Measurements from ENCODE around the gene PCBP3.
"Not testable (repeated sequence)": the region's sequence is repeated elsewhere in the genome, so short reads cannot be mapped to it uniquely, and the experiment has no call there.

The PCBP3 gene

GRCh38 chr21:45945066-45945867, 301.7 kb downstream of the PCBP3 start:
- no peak overlapping the region for H3K4me3 ChIP-seq (ENCODE audit: low read length)
- no peaks in the 10 kb centered on the region for H3K36me3 ChIP-seq (ENCODE audit: insufficient read depth, low read length)
- no peak overlapping the region for H2AFZ ChIP-seq (ENCODE audit: low read depth, low read length)
- H3K27me3 ChIP-seq (ENCODE audit: insufficient read depth, low read length), result no peaks in the 10 kb centered on the region
- H3K9me3 ChIP-seq (ENCODE audit: low read length), result no peaks in the 10 kb centered on the region
- no peaks in the 10 kb centered on the region for H3K4me1 ChIP-seq (ENCODE audit: insufficient read depth, low read length)

DNA sequence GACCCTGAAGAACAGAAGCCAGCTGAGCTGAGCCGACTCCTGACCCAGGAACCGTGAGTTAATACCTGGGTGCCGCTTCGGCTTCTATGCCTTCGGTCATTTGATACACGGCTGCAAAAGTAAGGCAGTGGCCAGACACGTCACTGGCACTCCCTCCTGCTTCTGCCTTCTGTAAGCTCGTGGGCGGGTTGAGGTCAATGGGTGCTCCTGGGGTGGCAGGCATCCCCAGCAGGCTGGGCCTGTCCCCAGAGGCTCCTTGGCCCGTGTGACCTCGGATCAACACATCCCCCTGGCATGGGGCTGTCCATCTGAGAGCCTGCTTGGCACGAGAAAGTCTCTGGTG, 302.3 kb downstream of the PCBP3 start:
- Histone ChIP-seq H3K36me3 (ENCODE audit: insufficient read depth, low read length) (no peaks in the 10 kb centered on the region), H3K4me3 (ENCODE audit: low read length) (no peak overlapping the region), H3K9me3 (ENCODE audit: low read length) (no peaks in the 10 kb centered on the region), H2AFZ (ENCODE audit: low read depth, low read length) (no peak overlapping the region), H3K4me1 (ENCODE audit: insufficient read depth, low read length) (no peaks in the 10 kb centered on the region), H3K27me3 (ENCODE audit: insufficient read depth, low read length) (no peaks in the 10 kb centered on the region)

GRCh38 chr21:45947296-45947695, 303.8 kb downstream of the PCBP3 start:
- H2AFZ ChIP-seq (ENCODE audit: low read depth, low read length), result no peak overlapping the region
- no peaks in the 10 kb centered on the region for H3K36me3 ChIP-seq (ENCODE audit: insufficient read depth, low read length)
- H3K9me3 ChIP-seq (ENCODE audit: low read length), result no peaks in the 10 kb centered on the region
- no peak overlapping the region for H3K4me3 ChIP-seq (ENCODE audit: low read length)
- no peaks in the 10 kb centered on the region for H3K27me3 ChIP-seq (ENCODE audit: insufficient read depth, low read length)
- H3K4me1 ChIP-seq (ENCODE audit: insufficient read depth, low read length), result no peaks in the 10 kb centered on the region

- Histone ChIP-seq H2AFZ (ENCODE audit: low read depth, low read length) (no peak overlapping the region), H3K27me3 (ENCODE audit: insufficient read depth, low read length) (no peaks in the 10 kb centered on the region), H3K36me3 (ENCODE audit: insufficient read depth, low read length) (no peaks in the 10 kb centered on the region), H3K9me3 (ENCODE audit: low read length) (no peaks in the 10 kb centered on the region), H3K4me3 (ENCODE audit: low read length) (no peak overlapping the region), H3K4me1 (ENCODE audit: insufficient read depth, low read length) (no peaks in the 10 kb centered on the region)
Measured at GRCh38 chr21:45947716-45948255, 304.3 kb downstream of the PCBP3 start.

DNA sequence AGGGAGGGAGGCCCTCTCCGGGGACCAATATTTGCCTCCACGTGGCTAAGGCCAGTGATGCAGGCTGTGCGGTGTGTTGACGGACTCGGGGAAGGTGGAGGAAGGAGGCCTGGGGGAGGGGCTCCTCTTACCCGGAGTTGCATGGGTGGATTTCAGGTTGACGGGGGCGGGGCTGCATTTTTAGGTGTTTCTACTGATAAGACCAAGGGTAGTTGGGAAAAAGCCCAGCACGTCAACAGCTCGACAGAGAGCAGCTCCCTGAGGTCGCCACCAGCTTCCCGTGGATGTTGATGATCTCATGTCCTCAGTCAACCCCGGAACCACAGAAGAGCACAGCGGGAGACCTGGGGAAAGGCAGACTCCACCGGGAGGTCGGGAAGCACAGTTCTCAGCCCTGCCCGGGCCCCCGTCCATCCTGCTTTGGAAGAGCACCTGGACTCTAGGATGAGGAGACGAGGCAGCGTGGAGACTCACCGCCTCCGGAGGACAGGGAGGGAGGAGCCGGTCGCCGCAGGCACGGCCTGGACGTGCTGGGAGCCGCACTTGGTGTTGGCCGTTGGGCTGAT, 305.1 kb downstream of the PCBP3 start:
- Histone ChIP-seq H3K4me3 (ENCODE audit: low read length) (no peak overlapping the region), H3K9me3 (ENCODE audit: low read length) (no peaks in the 10 kb centered on the region), H3K36me3 (ENCODE audit: insufficient read depth, low read length) (no peaks in the 10 kb centered on the region), H2AFZ (ENCODE audit: low read depth, low read length) (no peak overlapping the region), H3K4me1 (ENCODE audit: insufficient read depth, low read length) (no peaks in the 10 kb centered on the region), H3K27me3 (ENCODE audit: insufficient read depth, low read length) (peaks cover 2% of the 10 kb centered on the region)

DNA sequence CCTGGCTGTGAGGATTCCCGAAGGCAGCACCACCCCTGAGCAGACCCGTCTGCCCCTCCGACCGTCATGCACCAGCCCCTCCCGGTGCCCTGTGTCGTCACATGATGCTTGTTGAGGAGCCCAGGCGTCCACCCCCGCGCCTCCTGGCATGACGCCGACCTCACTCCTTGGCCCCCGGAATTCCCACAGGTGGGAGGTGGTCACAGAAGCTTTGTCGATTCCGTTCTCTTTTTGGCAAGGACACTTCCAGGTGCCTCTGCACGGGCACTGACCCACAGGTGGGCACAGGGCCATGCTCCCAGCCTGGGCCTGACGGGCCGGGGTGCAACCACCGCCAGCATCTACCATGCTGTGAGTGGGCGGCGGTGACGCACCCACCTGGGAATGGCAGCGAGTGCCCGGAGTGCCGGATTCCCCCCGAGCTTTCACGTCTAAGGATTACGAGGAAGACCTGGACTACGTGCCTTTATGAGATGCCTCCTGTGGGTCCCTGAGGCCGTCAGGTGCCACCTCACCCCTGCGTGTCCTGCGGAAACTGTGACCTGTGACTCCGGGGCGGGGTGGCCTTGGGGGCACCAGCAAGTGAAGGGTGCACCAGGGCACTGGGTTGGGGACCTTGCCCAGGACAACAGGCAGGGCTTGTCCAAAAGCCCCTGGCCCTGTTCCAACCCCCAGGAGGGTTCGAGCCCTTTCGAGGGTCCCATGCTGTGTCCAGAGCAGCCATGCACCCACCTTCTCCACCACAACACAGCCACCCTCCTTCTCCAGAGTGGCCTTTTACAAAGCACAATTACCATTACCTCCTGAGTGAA, 306.6 kb downstream of the PCBP3 start:
- H3K4me1 ChIP-seq (ENCODE audit: insufficient read depth, low read length), result no peaks in the 10 kb centered on the region
- no peaks in the 10 kb centered on the region for H3K9me3 ChIP-seq (ENCODE audit: low read length)
- no peak overlapping the region for H3K4me3 ChIP-seq (ENCODE audit: low read length)
- peaks cover 2% of the 10 kb centered on the region for H3K27me3 ChIP-seq (ENCODE audit: insufficient read depth, low read length)
- H2AFZ ChIP-seq (ENCODE audit: low read depth, low read length), result no peak overlapping the region
- H3K36me3 ChIP-seq (ENCODE audit: insufficient read depth, low read length), result no peaks in the 10 kb centered on the region

DNA sequence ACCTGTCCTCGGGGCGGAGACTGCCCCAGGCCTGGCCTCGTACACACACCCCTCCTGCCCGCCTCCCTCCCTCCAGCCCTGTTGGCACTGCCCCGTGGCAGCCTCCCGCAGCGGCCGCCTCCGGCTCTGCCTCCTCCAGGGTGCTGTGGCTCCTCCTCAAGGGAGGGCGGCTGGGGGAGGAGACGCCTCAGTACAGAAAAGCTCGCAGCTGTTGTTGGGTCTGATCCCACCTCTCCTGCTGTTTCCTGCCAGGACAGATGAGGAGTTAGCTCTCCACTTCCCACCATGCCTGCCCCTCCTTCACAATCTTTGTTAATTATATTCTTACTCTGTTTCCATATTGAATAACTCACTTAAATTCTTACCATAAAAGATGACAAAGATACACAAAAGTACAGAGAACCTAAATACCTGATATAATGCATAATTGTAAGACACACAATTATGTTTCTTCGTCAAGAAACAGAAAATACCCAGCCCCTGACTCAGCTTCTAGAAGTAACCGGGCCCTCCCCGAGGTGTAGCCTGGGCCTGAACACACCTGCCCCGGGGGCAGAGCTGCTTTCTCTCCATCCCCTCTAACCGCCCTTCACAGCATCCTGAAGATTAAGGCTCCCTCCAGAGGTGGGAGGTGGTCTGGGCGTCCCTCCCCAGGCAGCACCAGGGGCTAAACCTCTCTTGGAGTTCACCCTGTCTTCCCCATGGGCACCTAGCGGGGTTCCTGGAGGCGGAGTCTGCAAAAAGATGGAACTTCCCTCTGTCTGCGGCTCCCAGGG, 307.4 kb downstream of the PCBP3 start:
- Histone ChIP-seq H3K4me1 (ENCODE audit: insufficient read depth, low read length) (no peaks in the 10 kb centered on the region), H3K4me3 (ENCODE audit: low read length) (no peak overlapping the region), H3K27me3 (ENCODE audit: insufficient read depth, low read length) (peaks cover 2% of the 10 kb centered on the region), H3K36me3 (ENCODE audit: insufficient read depth, low read length) (no peaks in the 10 kb centered on the region), H2AFZ (ENCODE audit: low read depth, low read length) (no peak overlapping the region), H3K9me3 (ENCODE audit: low read length) (no peaks in the 10 kb centered on the region)

- no peaks in the 10 kb centered on the region for H3K36me3 ChIP-seq (ENCODE audit: insufficient read depth, low read length)
- H3K4me1 ChIP-seq (ENCODE audit: insufficient read depth, low read length), result no peaks in the 10 kb centered on the region
- H3K4me3 ChIP-seq (ENCODE audit: low read length), result no peak overlapping the region
- peaks cover 2% of the 10 kb centered on the region for H3K27me3 ChIP-seq (ENCODE audit: insufficient read depth, low read length)
- H3K9me3 ChIP-seq (ENCODE audit: low read length), result no peaks in the 10 kb centered on the region
- H2AFZ ChIP-seq (ENCODE audit: low read depth, low read length), result no peak overlapping the region
Measured at GRCh38 chr21:45951676-45952075, 308.2 kb downstream of the PCBP3 start.

DNA sequence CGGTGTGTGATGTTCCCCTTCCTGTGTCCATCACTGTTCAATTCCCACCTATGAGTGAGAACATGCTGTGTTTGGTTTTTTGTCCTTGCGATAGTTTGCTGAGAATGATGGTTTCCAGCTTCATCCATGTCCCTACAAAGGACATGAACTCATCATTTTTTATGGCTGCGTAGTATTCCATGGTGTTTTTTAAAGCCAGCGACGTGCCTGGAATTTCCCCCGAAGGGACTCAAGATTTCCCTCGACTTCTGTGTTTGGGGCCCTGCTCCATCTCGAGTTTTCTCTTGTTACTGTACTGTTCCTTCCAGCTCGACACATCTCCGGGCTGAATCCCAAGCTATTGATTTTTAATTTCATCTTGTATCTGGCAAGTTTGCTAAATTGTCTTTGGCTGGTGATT, 309.0 kb downstream of the PCBP3 start:
- H3K9me3 ChIP-seq (ENCODE audit: low read length); H3K36me3 ChIP-seq (ENCODE audit: insufficient read depth, low read length); H3K4me1 ChIP-seq (ENCODE audit: insufficient read depth, low read length); H3K27me3 ChIP-seq (ENCODE audit: insufficient read depth, low read length); H3K4me3 ChIP-seq (ENCODE audit: low read length); H2AFZ ChIP-seq (ENCODE audit: low read depth, low read length): not testable (repeated sequence)

GRCh38 chr21:45952974-45953373, 309.4 kb downstream of the PCBP3 start:
- Histone ChIP-seq H3K36me3 (ENCODE audit: insufficient read depth, low read length) (no peaks in the 10 kb centered on the region), H3K27me3 (ENCODE audit: insufficient read depth, low read length) (peaks cover 2% of the 10 kb centered on the region), H3K4me3 (ENCODE audit: low read length) (no peak overlapping the region), H2AFZ (ENCODE audit: low read depth, low read length) (no peak overlapping the region), H3K9me3 (ENCODE audit: low read length) (no peaks in the 10 kb centered on the region), H3K4me1 (ENCODE audit: insufficient read depth, low read length) (no peaks in the 10 kb centered on the region)

GRCh38 chr21:45954261-45954660, 310.7 kb downstream of the PCBP3 start:
- no peak overlapping the region for H3K4me3 ChIP-seq (ENCODE audit: low read length)
- no peak overlapping the region for H2AFZ ChIP-seq (ENCODE audit: low read depth, low read length)
- no peaks in the 10 kb centered on the region for H3K9me3 ChIP-seq (ENCODE audit: low read length)
- H3K4me1 ChIP-seq (ENCODE audit: insufficient read depth, low read length), result no peaks in the 10 kb centered on the region
- no peaks in the 10 kb centered on the region for H3K36me3 ChIP-seq (ENCODE audit: insufficient read depth, low read length)
- H3K27me3 ChIP-seq (ENCODE audit: insufficient read depth, low read length), result peaks cover 3% of the 10 kb centered on the region

DNA sequence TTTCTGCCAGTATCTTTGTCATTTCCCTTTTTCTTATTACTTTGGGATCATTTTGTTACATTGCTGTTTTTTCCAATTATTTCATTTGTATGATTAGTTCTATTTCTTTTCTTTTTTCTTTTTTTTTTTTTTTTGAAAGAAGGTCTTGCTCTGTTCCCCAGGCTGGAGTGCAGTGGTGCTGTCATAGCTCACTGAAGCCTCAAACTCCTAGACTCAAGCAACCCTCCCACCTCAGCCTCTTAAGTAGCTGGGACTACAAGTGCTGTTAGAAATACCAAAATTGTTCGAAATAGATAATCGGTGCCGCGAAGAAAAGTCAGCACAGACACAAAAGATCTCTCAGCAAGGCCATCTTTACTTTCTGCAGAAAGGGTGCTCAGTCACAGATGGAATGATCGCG, 311.4 kb downstream of the PCBP3 start:
- H2AFZ ChIP-seq (ENCODE audit: low read depth, low read length), result no peak overlapping the region
- H3K9me3 ChIP-seq (ENCODE audit: low read length), result no peaks in the 10 kb centered on the region
- no peaks in the 10 kb centered on the region for H3K4me1 ChIP-seq (ENCODE audit: insufficient read depth, low read length)
- peaks cover 8% of the 10 kb centered on the region for H3K27me3 ChIP-seq (ENCODE audit: insufficient read depth, low read length)
- H3K4me3 ChIP-seq (ENCODE audit: low read length), result no peak overlapping the region
- H3K36me3 ChIP-seq (ENCODE audit: insufficient read depth, low read length), result no peaks in the 10 kb centered on the region

DNA sequence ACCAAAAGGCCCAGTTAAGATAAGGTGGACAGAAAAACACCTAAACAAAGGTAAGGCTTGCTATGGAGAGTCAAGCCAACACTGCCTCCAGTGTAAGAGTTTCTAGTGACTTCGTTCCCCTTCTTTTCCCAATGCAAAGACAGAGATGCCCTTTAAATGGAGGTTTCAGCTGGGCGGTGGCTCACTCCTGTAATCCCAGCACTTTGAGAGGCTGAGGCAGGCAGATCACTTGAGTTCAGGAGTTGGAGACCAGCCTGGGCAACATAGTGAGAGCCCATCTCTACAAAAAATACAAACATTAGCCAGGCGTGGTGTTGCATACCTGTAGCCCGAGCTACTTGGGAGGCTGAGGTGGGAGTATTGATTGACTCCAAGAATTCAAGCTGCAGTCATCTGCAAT, 314.0 kb downstream of the PCBP3 start:
- Histone ChIP-seq H3K27me3 (ENCODE audit: insufficient read depth, low read length) (peaks cover 9% of the 10 kb centered on the region), H3K4me1 (ENCODE audit: insufficient read depth, low read length) (no peaks in the 10 kb centered on the region), H2AFZ (ENCODE audit: low read depth, low read length) (no peak overlapping the region), H3K36me3 (ENCODE audit: insufficient read depth, low read length) (no peaks in the 10 kb centered on the region), H3K9me3 (ENCODE audit: low read length) (peaks cover 3% of the 10 kb centered on the region), H3K4me3 (ENCODE audit: low read length) (no peak overlapping the region)

Measured in neuron (in vitro differentiated cells).